Measurements from ENCODE around the gene PCTP. TPM values are rescaled to one million over a fixed set of nuclear protein-coding genes. Genes with fewer than 3 reads are reported as not detected.

The PCTP gene
- total and polyA plus RNA-seq, 5 donors, result 11.9 to 17.6 (median 15.9) TPM

DNA sequence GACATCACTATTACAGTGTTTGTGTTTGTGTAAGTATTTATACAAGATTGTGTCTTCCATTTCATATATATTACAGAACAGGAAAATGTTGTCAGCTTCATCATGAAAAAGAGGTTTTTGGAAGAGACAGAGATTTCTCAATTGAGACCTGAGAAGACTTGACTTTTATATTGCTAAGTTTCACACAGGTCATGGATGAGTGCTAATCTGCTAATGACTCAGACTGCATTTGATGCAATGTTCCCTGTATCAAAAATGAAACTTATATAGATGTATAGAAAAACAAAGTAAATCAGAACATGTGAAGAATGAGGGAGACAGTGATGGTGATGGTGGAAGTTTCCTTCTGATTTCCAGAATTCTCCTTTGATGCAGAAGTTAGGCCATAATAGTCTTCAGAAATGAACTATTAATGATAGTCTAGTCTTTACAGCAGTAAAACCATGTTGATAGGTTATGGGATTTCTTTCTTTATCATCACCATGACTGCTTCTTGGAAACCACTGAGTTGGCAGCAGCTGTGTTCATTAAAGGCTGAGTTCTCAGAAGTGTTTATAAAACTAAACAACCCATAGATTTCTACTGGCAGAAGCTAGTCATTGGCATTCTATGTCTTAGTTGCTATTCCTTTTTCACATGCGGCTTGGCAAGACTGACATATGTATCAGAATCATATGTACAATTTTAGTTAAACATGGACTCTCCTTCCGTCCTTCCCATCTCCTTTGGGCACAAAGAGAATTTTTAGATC, 56.1 kb downstream of the PCTP start:
- 96% methylated on average over 2 of the region's 2 CpGs for WGBS
- ATAC-seq, result no peak
- H3K4me1 ChIP-seq (ENCODE audit: control insufficient read depth, insufficient read depth, low read length), result no peaks in the 10 kb centered on the region
- intact Hi-C loops (cut with DNase I), result no loop called here
- no peaks in the 10 kb centered on the region for H3K27me3 ChIP-seq (ENCODE audit: control insufficient read depth, insufficient read depth)
- no peak for DNase-seq
- H3K4me3 ChIP-seq (ENCODE audit: low read length), result no peak overlapping the region
- H3K9me3 ChIP-seq (ENCODE audit: control insufficient read depth, low read length), result no peaks in the 10 kb centered on the region
- no peak overlapping the region for H3K27ac ChIP-seq (ENCODE audit: low read length)

DNA sequence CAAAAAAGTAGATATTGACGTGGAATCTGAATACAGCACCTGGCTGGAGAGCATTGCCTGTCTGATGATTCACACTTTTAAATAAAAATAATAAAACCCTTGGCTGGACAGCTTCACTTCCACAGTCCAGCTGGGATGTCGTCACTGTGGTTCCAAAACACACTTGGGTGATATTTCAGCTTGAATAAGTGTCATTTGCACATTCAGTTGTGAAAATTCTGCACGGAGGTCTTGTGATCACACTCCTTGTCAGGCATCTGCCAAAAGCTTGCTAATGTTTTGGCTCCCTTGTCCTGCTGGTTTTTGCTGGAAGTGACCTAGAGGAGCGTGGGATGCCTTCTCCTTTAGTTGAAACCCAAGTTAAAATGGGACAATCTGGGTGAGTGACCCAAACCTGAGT, 60.7 kb downstream of the PCTP start:
- intact Hi-C loops (cut with DNase I), result no loop called here
- Histone ChIP-seq H3K4me3 (ENCODE audit: low read length) (no peak overlapping the region), H3K4me1 (ENCODE audit: control insufficient read depth, insufficient read depth, low read length) (no peaks in the 10 kb centered on the region), H3K27me3 (ENCODE audit: control insufficient read depth, insufficient read depth) (no peaks in the 10 kb centered on the region), H3K9me3 (ENCODE audit: control insufficient read depth, low read length) (no peaks in the 10 kb centered on the region), H3K27ac (ENCODE audit: low read length) (no peak overlapping the region)
- WGBS, result 53% methylated on average over 4 of the region's 4 CpGs
- no peak for ATAC-seq
- DNase-seq, result no peak

DNA sequence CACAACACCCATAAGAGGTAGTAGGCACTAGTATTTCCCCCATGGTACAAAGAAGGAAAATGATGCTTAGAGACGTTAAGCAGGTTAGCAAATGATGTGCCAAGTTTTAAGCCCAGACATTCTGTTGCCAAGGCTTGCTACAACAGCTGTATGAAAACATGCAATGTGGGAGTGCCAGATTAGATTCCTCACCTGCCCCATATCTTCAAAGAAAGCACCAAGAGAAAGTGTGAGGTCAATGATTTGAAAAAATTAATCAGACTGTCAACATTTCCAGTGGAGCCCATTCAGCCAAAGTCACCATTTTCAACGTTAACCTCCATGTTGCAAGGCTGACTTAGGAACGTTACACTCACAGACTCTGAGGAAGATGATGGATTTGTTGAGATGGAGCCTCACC, 61.5 kb downstream of the PCTP start:
- no peak overlapping the region for H3K4me3 ChIP-seq (ENCODE audit: low read length)
- H3K9me3 ChIP-seq (ENCODE audit: control insufficient read depth, low read length), result no peaks in the 10 kb centered on the region
- H3K27ac ChIP-seq (ENCODE audit: low read length), result no peak overlapping the region
- no peaks in the 10 kb centered on the region for H3K4me1 ChIP-seq (ENCODE audit: control insufficient read depth, insufficient read depth, low read length)
- intact Hi-C loops (cut with DNase I), result no loop called here
- DNase-seq, result no peak
- no peak for ATAC-seq
- H3K27me3 ChIP-seq (ENCODE audit: control insufficient read depth, insufficient read depth), result no peaks in the 10 kb centered on the region
- 70% methylated on average over 3 of the region's 3 CpGs for WGBS

DNA sequence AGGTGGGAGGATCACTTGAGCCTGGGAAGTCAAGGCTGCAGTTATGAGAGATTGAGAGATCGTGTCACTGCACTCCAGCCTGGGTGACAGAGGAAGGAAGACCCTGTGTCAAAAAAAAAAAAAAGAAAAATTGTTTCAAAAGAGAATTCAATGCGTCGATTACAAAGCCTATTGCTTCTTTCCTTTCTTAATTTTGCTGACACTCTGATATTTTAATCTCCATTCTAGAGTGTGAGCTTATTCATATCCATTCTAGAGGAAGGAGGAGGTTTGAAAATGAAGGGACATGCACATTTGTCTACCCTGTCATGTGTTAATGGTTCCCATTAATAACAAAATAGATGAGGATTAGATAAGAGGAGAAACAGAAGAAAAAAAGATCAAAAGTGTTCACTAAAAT, 63.1 kb downstream of the PCTP start:
- 67% methylated on average over 3 of the region's 3 CpGs for WGBS
- H3K27ac ChIP-seq (ENCODE audit: low read length), result no peak overlapping the region

GRCh38 chr17:55814377-55814776, 63.5 kb downstream of the PCTP start:
- peak; percentile 42 to 70 (median 67) for DNase-seq
- intact Hi-C loops (cut with DNase I), result no loop called here
- Histone ChIP-seq H3K9me3 (ENCODE audit: control insufficient read depth, low read length) (no peaks in the 10 kb centered on the region), H3K27ac (ENCODE audit: low read length) (no peak overlapping the region), H3K4me1 (ENCODE audit: control insufficient read depth, insufficient read depth, low read length) (no peaks in the 10 kb centered on the region), H3K27me3 (ENCODE audit: control insufficient read depth, insufficient read depth) (no peaks in the 10 kb centered on the region), H3K4me3 (ENCODE audit: low read length) (no peak overlapping the region)
- 57% methylated on average over 6 of the region's 6 CpGs for WGBS
- ATAC-seq, result peak; percentile 86 to 92

More for the DNA sequence above, 63.1 kb downstream of the PCTP start:
- no peak for ATAC-seq
- no peak overlapping the region for H3K4me3 ChIP-seq (ENCODE audit: low read length)
- intact Hi-C loops (cut with DNase I), result no loop called here
- no peak for DNase-seq
- H3K9me3 ChIP-seq (ENCODE audit: control insufficient read depth, low read length), result no peaks in the 10 kb centered on the region
- no peaks in the 10 kb centered on the region for H3K27me3 ChIP-seq (ENCODE audit: control insufficient read depth, insufficient read depth)
- no peaks in the 10 kb centered on the region for H3K4me1 ChIP-seq (ENCODE audit: control insufficient read depth, insufficient read depth, low read length)

DNA sequence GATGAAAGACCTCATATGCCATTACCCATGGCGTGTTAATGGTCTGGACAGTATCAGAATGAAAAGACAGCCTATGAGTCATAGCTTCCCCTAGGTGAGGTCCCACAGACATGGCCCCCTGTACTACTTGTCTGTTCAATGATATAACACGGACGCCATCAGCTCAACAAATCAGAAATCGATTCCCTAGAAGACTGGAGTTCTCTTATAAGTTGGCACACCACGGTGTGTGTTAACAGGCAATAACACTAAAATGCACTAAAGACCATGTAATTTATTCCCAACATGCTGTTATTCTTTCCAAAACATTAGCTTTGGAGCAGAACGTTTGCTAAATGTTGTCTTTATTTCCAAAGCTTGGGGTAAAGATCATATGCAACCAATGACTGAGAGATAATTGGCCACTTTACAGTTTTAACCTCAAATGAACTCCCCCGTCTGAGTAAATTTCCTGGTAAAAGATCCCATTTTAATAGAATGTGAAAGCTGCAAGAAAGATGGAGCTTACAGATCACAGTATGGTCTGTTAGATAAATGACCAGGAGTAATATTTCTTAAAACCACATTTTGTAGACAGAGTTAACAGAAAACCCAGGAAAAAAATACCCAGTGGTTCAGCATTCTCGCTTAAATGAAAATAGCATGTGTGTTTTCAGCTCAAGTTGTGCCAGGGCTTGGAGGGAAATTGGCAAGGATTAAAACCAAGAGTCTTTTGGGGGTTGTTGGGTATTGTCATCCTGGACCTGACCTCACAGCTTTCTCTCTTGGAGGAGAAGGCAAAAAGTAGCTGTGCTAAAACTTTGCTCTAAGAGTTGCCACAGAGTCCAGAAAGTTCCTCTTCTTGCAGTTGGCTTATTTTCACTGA, 65.9 kb downstream of the PCTP start:
- H3K27ac ChIP-seq (ENCODE audit: low read length), result no peak overlapping the region
- DNase-seq (no peak), ATAC-seq (no peak)
- H3K4me3 ChIP-seq (ENCODE audit: low read length), result no peak overlapping the region
- WGBS, result 80% methylated on average over 8 of the region's 8 CpGs
- no peaks in the 10 kb centered on the region for H3K4me1 ChIP-seq (ENCODE audit: control insufficient read depth, insufficient read depth, low read length)
- no peaks in the 10 kb centered on the region for H3K9me3 ChIP-seq (ENCODE audit: control insufficient read depth, low read length)
- intact Hi-C loops (cut with DNase I), result no loop called here
- H3K27me3 ChIP-seq (ENCODE audit: control insufficient read depth, insufficient read depth), result no peaks in the 10 kb centered on the region

- Histone ChIP-seq H3K4me1 (ENCODE audit: control insufficient read depth, insufficient read depth, low read length) (no peaks in the 10 kb centered on the region), H3K9me3 (ENCODE audit: control insufficient read depth, low read length) (no peaks in the 10 kb centered on the region), H3K4me3 (ENCODE audit: low read length) (no peak overlapping the region), H3K27ac (ENCODE audit: low read length) (no peak overlapping the region), H3K27me3 (ENCODE audit: control insufficient read depth, insufficient read depth) (no peaks in the 10 kb centered on the region)
- WGBS, result 81% methylated on average over 1 of the region's 1 CpG
- intact Hi-C loops (cut with DNase I), result no loop called here
- ATAC-seq, result no peak
- DNase-seq, result no peak
Measured at GRCh38 chr17:55817397-55817709, 66.5 kb downstream of the PCTP start.

GRCh38 chr17:55818026-55818425, 67.2 kb downstream of the PCTP start:
- 88% methylated on average over 3 of the region's 3 CpGs for WGBS
- intact Hi-C loops (cut with DNase I), result no loop called here
- H3K27ac ChIP-seq (ENCODE audit: low read length), result no peak overlapping the region
- no peak overlapping the region for H3K4me3 ChIP-seq (ENCODE audit: low read length)
- no peaks in the 10 kb centered on the region for H3K9me3 ChIP-seq (ENCODE audit: control insufficient read depth, low read length)
- ATAC-seq (no peak), DNase-seq (no peak)
- H3K4me1 ChIP-seq (ENCODE audit: control insufficient read depth, insufficient read depth, low read length), result no peaks in the 10 kb centered on the region
- H3K27me3 ChIP-seq (ENCODE audit: control insufficient read depth, insufficient read depth), result no peaks in the 10 kb centered on the region

DNA sequence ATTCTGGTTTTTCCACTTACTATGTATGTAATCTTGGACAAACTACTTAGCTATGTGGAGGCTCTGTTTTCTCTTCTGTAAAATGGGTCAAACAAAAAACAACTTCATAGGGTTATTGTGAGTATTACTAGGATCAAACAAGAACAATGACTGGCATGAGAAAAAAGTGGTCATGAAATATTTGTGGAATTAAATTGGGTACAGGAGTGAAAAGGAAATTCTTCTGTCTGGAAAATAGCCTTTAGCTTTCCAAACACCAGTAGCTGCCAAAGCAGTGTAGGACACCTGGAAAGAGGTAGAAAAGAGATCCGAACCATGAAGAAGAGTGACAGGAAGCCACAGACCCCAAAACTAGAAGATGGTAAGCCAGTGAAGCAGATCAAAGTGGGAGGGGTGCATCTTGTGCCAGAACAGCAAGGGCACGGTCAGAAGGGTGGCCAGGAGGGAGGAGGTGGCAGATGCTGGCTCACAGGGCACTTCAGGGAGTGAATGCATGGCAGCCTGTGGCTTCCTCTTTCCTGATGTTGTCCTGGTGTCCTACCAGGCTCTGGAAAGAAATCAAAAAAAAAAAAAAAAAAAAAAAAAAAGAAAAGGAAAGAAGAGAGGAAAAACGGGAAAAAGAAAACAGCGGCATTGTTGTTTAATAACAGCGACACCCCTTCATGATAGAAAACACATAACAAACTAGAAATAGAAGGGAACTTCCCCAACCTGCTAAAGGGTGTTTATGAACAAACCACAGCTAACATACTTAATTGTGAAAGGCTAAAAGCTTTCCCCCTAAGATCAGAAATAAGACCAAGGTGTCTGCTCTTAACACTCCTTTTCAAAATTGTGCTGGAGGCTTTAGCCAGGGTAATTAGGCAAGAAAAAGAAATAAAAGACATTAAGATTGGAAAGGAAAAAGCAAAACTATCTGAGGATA, 67.9 kb downstream of the PCTP start:
- Histone ChIP-seq H3K27me3 (ENCODE audit: control insufficient read depth, insufficient read depth) (no peaks in the 10 kb centered on the region), H3K27ac (ENCODE audit: low read length) (no peak overlapping the region), H3K4me1 (ENCODE audit: control insufficient read depth, insufficient read depth, low read length) (no peaks in the 10 kb centered on the region), H3K4me3 (ENCODE audit: low read length) (no peak overlapping the region), H3K9me3 (ENCODE audit: control insufficient read depth, low read length) (no peaks in the 10 kb centered on the region)
- intact Hi-C loops (cut with DNase I), result no loop called here
- 78% methylated on average over 5 of the region's 5 CpGs for WGBS
- no peak for DNase-seq
- ATAC-seq, result no peak

DNA sequence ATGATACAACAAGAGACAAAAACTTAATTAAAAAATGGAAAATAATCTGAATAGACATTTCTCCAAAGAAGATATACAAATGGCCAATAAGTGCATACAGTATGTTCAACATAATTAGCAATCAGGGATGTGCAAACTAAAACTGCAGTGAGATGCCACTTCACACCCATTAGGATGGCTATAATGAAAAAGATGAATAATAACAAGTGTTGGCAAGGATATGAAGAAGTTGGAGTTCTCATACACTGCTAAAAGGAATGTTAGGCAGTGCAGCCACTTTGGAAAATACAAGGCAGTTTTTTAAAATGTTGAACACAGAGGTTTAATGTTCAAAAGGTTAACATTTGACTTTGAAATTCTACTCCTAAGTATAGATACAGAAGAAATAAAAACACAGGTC, 69.8 kb downstream of the PCTP start:
- Histone ChIP-seq H3K4me3 (ENCODE audit: low read length) (no peak overlapping the region), H3K9me3 (ENCODE audit: control insufficient read depth, low read length) (no peaks in the 10 kb centered on the region), H3K4me1 (ENCODE audit: control insufficient read depth, insufficient read depth, low read length) (no peaks in the 10 kb centered on the region), H3K27me3 (ENCODE audit: control insufficient read depth, insufficient read depth) (no peaks in the 10 kb centered on the region), H3K27ac (ENCODE audit: low read length) (no peak overlapping the region)
- no peak for ATAC-seq
- intact Hi-C loops (cut with DNase I), result no loop called here
- DNase-seq, result no peak

DNA sequence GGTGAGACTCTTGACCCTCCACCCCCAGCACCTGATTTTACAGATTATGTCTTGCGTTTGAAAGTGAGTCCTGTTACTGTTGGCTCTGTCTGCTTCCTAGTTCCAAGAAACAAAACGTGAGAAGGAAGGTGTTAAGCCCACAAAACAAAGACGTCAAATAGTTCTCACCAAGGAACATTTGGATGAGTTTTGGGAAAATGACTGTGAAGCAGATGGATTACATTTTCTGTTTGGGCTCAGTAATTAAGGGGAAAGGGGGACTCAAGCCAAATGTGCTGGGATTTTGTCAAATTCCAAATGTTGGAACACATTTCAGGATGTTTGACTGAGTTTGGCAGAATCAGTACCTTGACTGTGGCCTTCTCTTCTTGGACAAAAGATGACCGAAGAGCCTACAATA, 71.2 kb downstream of the PCTP start:
- no peak for DNase-seq
- no peak overlapping the region for H3K4me3 ChIP-seq (ENCODE audit: low read length)
- no peaks in the 10 kb centered on the region for H3K4me1 ChIP-seq (ENCODE audit: control insufficient read depth, insufficient read depth, low read length)
- no peaks in the 10 kb centered on the region for H3K9me3 ChIP-seq (ENCODE audit: control insufficient read depth, low read length)
- no peak overlapping the region for H3K27ac ChIP-seq (ENCODE audit: low read length)
- no peaks in the 10 kb centered on the region for H3K27me3 ChIP-seq (ENCODE audit: control insufficient read depth, insufficient read depth)
- intact Hi-C loops (cut with DNase I), result no loop called here
- no peak for ATAC-seq
- 40% methylated on average over 4 of the region's 4 CpGs for WGBS

All from right cardiac atrium (tissue), 5 donors.